Stimulated activated CD4-positive, alpha-beta T cell treated with anti-CD3 and anti-CD28 coated beads, TNF-alpha, amount 100 ng/mL, for 48 hours (primary cell): ENCODE measurements around the gene CETP.
"Not testable (repeated sequence)": the region's sequence is repeated elsewhere in the genome, so short reads cannot be mapped to it uniquely, and the experiment has no call there.

Experiments used
- DNase-seq, 3 donors: peaks; one replicate each; pipeline ENCODE4 v3.0.0-alpha.2; 2020; ENCODE audit warnings: low read depth in 3 of 3

CETP gene

DNA sequence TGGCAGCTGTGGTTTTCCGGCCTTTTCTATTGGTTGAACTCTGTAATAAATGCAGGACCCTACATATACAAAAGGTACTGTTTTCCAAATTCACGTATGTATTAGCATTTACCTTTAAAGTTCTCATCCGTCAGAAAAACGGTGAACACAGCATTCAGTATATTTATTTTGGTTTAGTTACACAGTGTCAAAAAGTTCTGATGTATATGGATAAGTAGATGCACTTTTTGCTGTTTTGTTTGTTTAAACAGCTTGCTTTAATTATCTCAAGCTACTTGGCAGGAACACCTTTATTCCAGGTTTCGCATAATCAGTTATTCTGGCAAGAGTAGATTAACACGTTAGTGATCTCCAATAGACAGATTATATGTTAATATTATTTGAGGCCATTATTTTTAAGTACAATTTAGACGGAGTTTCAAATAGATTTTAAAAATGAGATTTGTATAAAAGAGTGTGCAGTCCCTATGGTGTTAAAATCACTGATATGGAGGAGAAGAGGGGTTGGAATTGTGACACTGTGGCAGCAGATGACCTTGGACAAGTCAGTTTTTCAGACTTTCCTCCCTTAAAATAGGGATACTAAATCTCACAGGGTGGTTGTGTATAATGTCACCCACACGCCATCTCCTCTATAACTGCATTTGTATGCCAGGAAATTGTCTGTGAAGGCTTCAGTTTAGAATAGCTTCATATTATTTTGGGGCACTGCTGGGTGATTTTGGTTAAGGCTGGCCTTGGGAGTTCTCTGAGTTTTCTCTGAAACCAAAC, 27.7 kb upstream of the CETP start:
- no peak for DNase-seq

GRCh38 chr16:56934599-56935145, 27.1 kb upstream of the CETP start:
- DNase-seq, result not testable (repeated sequence)

DNA sequence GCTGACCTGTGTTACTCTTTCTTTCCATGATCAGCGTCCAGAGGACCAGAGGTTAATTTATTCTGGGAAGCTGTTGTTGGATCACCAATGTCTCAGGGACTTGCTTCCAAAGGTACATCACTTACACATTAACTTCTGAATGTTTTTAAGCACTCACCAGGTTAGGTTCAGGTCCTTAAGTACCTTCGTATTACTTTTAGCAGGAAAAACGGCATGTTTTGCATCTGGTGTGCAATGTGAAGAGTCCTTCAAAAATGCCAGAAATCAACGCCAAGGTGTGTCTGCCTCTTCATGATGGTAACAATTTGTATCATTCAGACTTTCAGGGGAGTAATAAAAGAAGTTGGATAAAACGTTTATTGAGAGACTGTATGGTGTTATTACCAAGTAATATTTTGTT, 26.5 kb upstream of the CETP start:
- DNase-seq, result no peak

DNA sequence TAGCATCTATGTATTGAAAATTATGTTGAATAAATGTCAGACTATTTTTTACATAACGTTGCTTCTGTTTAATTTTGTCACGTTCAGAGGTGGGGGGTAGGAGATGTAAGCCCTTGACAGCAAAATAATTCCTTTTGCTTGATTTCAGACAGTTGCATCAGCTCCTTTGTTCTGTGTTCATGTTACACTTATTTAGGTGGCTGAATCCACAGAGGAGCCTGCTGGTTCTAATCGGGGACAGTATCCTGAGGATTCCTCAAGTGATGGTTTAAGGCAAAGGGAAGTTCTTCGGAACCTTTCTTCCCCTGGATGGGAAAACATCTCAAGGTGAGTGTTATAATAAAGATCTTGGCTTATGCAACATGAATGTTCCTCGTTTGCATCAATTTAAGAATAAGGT, 25.3 kb upstream of the CETP start:
- DNase-seq, result no peak

DNA sequence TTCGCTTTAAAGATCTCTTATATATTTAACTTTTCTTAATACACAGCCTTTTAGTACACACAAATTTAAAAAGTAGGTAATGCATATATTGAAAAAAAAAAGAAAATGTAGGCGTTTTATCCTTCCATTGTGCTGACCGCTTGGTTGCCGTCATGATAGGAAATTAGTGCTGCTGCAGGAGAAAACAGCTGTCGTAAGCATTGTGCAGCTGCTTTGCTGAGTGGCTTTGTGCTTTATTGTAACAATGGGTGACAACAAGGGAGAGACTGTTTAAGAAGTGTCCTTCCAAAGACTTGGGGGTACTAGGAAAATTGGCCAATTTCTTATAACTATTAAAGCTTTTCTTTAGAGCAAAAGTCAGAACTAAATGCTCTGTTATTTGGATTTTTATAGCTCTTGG, 24.8 kb upstream of the CETP start:
- no peak for DNase-seq

DNA sequence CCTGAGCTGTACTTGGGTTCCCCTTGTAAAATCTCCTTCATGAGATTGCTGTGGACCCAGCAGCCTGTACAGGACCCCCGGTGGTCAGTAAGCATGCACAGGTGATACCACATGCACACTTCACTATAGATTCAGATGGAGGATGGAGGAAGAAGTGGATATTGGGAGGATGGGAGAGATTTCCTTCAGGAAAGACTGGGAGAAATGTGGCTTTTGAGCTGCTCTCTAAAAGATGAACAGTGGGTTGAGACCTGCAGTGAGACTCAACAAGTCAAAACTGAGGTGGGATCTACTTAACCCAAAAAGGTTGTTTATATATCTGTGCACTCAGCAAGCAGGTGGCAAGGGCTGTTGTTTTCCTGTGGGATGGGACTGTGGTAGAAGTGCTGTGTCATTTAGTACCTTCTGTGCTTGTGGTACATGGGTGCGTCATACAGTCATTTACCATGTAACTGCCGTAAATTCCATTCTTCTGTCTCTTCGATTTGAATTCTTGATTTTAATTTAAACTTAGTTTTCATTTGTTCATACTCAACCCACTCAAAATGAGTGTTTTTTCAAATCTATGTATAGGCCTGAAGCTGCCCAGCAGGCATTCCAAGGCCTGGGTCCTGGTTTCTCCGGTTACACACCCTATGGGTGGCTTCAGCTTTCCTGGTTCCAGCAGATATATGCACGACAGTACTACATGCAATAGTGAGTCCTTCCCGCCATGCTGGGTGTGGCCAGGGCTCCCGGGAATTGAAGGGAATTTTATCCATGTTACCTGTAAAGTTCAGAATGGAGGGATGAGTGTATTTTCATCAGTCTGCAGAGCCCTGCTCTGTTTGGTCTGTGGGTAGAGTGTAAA, 22.9 kb upstream of the CETP start:
- peak in 1 of 3 donors; percentile 50 for DNase-seq

GRCh38 chr16:56939801-56940200, 21.9 kb upstream of the CETP start:
- no peak for DNase-seq

GRCh38 chr16:56941092-56941491, 20.7 kb upstream of the CETP start:
- DNase-seq, result no peak

DNA sequence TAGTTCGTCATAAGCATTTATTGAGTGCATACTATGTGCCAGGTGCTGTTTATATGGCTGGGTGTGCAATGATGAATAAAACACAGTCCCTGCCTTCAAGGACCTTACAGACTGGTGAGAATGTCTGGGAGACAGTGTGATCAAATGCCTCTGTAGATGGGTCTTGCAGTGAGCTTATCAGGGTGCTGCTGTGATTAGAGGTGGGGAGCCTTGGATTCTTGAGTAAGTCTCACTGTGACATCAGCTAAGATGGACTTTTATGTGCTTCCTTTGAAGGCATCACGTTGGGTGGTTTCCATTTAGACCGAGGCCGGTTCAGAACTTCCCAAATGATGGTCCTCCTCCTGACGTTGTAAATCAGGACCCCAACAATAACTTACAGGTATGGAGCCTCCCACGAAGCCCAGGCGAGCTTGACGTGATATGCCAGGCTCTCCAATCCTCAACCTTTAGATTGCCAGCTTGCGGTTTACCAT, 19.9 kb upstream of the CETP start:
- no peak for DNase-seq

GRCh38 chr16:56943761-56944375, 17.9 kb upstream of the CETP start:
- no peak for DNase-seq

GRCh38 chr16:56944954-56945839, 16.6 kb upstream of the CETP start:
- no peak for DNase-seq

- DNase-seq, result no peak
Observed at GRCh38 chr16:56945847-56946527, 15.8 kb upstream of the CETP start.

GRCh38 chr16:56946767-56947603, 14.8 kb upstream of the CETP start:
- no peak for DNase-seq

- no peak for DNase-seq
Observed at GRCh38 chr16:56947604-56947995, 14.2 kb upstream of the CETP start.

DNA sequence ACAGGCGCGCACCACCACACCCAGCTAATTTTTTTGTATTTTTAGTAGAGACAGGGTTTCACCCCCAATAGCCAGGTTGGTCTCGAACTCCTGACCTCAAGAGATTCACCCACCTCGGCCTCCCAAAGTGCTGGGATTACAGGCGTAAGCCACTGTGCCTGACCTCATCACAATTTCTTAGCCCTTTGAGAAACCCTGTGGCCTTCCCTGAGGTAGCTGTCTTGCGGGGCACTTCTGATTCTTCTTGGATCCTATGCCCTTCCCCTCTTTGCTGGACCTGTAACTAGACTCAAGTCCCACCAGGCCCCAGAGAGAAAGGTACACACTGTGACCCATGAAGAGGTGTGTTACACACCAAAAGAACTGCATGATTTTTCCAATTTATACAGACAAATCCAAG, 13.5 kb upstream of the CETP start:
- DNase-seq, result no peak

DNA sequence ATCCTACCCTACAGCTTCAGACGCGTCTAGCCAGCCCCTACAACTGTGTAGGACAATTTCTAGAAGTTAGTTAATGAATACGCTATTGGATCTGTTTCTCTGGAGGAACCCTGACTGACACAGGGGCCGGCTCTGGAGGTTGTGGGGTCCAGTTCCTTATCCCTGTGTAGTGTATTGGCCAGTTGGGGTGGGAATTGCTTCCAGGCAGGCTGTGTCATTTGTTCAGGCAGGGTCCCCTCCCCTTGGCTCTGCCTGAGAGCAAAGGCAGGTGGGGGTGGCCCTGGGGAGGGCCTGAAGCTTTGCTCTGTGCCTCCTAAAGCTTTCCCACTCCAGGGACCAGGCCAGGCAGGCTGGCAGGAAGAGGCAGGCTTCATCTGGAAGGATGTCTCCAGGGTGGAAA, 11.7 kb upstream of the CETP start:
- no peak for DNase-seq

DNA sequence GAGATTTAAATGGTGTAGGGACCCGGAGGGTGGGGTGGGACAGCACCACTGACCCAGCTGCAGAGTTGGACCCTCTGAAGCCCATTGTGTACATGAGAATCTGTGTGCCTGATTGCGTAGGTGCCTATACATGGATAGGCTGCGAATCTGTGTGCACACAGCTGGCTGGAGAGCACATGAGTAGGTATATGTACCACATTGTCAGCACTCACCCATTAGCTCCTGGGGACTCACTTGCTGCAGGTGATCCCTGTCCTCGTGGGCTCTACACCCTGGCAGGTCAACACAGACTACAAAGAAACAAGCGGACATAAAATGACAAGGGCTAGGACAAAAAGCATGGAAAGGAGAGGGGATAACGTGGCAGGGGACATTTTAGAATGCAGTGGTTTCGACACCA, 11.3 kb upstream of the CETP start:
- no peak for DNase-seq

DNA sequence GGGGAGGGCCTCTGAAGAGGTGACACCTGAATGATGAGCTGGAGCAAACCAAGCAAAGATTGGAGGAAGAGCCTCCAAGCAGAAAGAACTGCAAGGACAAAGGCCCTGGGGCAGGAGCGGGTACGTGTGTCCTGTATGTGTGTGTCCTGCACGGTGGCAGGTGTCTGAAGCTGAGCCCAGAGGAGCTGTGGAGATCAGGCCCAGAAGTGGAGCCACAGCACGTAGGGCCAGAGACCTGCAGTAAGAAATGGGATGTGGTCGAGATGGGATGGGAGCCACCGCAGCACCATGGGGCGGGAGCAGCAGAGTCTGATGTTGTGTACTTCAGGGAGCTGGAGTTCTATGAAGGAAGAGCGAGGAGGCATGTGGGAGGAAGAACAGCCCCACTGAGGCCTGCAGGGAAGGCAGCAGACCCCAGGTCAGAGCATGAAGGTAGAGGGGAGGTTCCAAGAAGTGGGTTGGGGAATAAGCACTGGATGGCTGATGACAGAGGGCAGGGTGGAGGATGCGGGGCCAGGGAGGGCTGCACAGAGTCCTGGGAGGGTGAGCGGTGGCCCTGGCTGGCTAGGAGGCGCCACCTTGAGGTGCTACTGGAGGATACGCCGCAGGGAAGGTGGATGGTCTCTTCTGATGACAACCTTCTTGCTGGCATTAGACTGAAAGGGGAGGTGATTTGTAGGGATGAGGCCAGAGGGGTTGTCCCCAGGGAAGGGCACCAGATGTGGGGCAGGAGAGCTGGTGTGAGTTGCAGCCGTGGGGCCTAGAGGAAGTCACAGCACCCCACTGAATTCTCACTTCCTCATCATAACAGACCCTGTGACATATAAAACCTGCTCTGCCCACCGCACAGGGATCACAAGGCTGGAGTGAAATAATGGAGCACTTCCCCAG, 10.6 kb upstream of the CETP start:
- peak in 2 of 3 donors; percentile 38 to 56 for DNase-seq

GRCh38 chr16:56953006-56953405, 8.7 kb upstream of the CETP start:
- DNase-seq, result no peak
